Heart right ventricle (tissue), 16 donors: ENCODE data around the gene MTFR1L. TPM values are rescaled to one million over a fixed set of nuclear protein-coding genes. Genes with fewer than 3 reads are reported as not detected.

Experiments
- ATAC-seq, 8 donors: fragments of 200-7000 bp; cut with Tn5 transposase; one replicate each; pipeline ENCODE4 v1.9.1; 2020; ENCODE audit warnings: mild to moderate bottlenecking in 8 of 8, moderate library complexity in 8 of 8, moderate number of reproducible peaks in 1 of 8
- DNase-seq, 2 donors: peaks; one replicate each; pipeline ENCODE4 v3.0.0-alpha.2; 2020
- H3K27ac ChIP-seq, 10 donors: fragments of 200-600 bp; sonication (generic) in 2 of 10; one replicate each; pipeline versions ENCODE4 v1.5.0 to v1.8.0; 2020 to 2022; ENCODE audit warnings: mild to moderate bottlenecking in 3 of 10
- H3K27me3 ChIP-seq, 7 donors: fragments of 200-600 bp; one replicate each; pipeline ENCODE4 v1.8.0; 2021 to 2022; ENCODE audit warnings: mild to moderate bottlenecking in 2 of 7
- H3K36me3 ChIP-seq, 9 donors: fragments of 200-600 bp; sonication (generic) in 1 of 9; one replicate each; pipeline versions ENCODE4 v1.5.0 to v1.8.0; 2020 to 2022; ENCODE audit warnings: mild to moderate bottlenecking in 2 of 9
- H3K4me1 ChIP-seq, 9 donors: fragments of 200-600 bp; sonication (generic) in 1 of 9; one replicate each; pipeline versions ENCODE4 v1.5.0 to v1.8.0; 2020 to 2022; ENCODE audit warnings: mild to moderate bottlenecking in 4 of 9
- H3K4me3 ChIP-seq, 10 donors: fragments of 200-600 bp; sonication (generic) in 2 of 10; one replicate each; pipeline versions ENCODE4 v1.5.0 to v1.8.0; 2020 to 2022; ENCODE audit warnings: mild to moderate bottlenecking in 7 of 10, moderate library complexity in 2 of 10
- H3K9me3 ChIP-seq, 11 donors: fragments of 200-600 bp in 10 of 11; sonication (generic) in 2 of 11; one replicate each; pipeline versions ENCODE4 v1.5.0 to v1.8.0; 2013 to 2022; ENCODE audit warnings: mild to moderate bottlenecking in 2 of 11, control low read depth in 1 of 11, moderate library complexity in 1 of 11
- CTCF ChIP-seq, 9 donors: fragments of 200-600 bp; sonication (generic) in 2 of 9; IDR thresholded peaks; one replicate each; pipeline versions ENCODE4 v1.5.0 to v1.8.0; 2021 to 2022; ENCODE audit warnings: antibody characterized with exemption in 9 of 9, mild to moderate bottlenecking in 5 of 9, moderate library complexity in 1 of 9
- WGBS, 2 donors: extraction: QIAGEN DNeasy Blood & Tissue Kit; methylation state at CpG; one replicate each; pipeline ENCODE4 v1.1.7; 2013; ENCODE audit warnings: inconsistent platforms in 1 of 2; 5-methylcytosine and 5-hydroxymethylcytosine counted together
- intact Hi-C, 10 donors: fragments of 100-400 bp; cut with DNase I; formaldehyde crosslinking; loops; one replicate each; pipeline versions ENCODE4 v1.11.1 to v1.14.2; 2022
- polyA plus RNA-seq, 2 donors: library from polyadenylated mRNA; stranded (reverse); fragments of 200-250 nt; gene quantifications; one replicate each; pipeline ENCODE4 v1.2.3, GENCODE V29; 2013
- total RNA-seq, 10 donors: library from RNA; stranded (reverse); fragmentation: NEBNext Ultra II Directional in 3 of 10; extraction: Animal tissue kit (Norgen Biotek cat#: 25700) in 3 of 10; gene quantifications; one replicate each; pipeline versions ENCODE4 v1.2.1 to v1.2.4, GENCODE V29; 2021 to 2023
- donor health status: Arrhythmogenic right ventricular cardiomyopathy.
- donor health status: ischemic (EF 13 %, LVEDD 7.1; RV severe dilation, severe dysfunction).
- donor health status: healthy with polysubstance abuse.
- donor health status: DM: no; HTN: yes; CAD: no.
- donor health status: DM: no; HTN: no; CAD: no.
- donor health status: ischemic (EF 25% LVEDD 6.9; RV normal size, moderate dysfunction).
- donor health status: ischemic (EF 25% LVEDD 5.7; RV mildly dilated, moderate dysfunction).
- donor health status: healthy.
- donor health status: DM: yes; HTN: yes; CAD: no.
- donor health status: Ischemic cardiomyopathy.
- donor health status: ischemic (EF 35%, LVEDD 5.7; RV mildly dilated, moderate dysfunction).
- donor health status: nonischemic (EF 11% LVEDD 7.7; RV severe dilation, severe dysfunction).
- donor health status: DM: yes; HTN: yes; CAD: no.
- donor health status: PGD.
- donor health status: ischemic (EF 29% LVEDD 5.4; RV normal size, mild dysfunction).
- donor health status: nonischemic (EF 23%, LVEDD 6.1; RV moderate dilation, normal function).

The MTFR1L gene
- total and polyA plus RNA-seq, 12 donors: 91.1 to 264 (median 223) TPM

DNA sequence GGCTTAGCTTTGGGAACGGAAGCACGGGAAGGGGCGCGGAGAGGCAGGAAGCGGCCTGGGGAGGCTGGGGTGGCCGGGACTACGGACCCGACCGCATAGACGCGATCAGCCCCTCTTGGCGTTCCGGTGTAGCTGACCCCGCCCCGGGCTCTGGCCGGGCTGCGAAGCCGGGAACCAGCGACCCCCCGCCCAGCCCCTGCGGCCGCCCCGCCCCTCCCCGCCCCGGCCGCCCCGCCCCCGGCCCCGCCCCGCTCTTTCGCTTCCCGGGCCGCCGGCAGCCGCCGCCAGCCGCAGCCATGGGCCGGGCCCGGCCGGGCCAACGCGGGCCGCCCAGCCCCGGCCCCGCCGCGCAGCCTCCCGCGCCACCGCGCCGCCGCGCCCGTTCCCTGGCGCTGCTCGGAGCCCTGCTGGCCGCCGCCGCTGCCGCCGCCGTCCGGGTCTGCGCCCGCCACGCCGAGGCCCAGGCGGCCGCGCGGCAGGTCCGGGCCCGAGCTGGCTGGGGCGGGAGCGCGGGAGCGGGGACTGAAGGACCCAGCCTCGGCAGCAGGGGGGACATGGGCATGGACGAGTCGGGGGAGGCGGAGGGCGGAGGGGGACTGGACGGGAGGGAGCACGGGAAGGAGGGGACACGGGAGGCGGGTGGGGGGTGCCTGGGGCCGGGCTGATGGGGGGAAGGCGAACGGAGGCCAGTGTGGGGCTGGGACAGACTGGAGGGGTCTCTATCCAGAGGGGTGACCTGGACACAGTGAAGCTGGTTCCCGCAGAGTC, 19.6 kb upstream of the MTFR1L start, which contains the start of gene SELENON:
SELENON (plus strand) TSS at position 259 of the 768 bp plus-strand sequence; CDS start at position 297, 38 bp downstream.
- peak; percentile 55 to 88 (median 79) for ATAC-seq
- 0 to 1% methylated on average over 50 to 89 of the region's 91 CpGs for WGBS, 2 donors
- H3K9me3 ChIP-seq: no peaks in the 10 kb centered on the region
- H3K4me1 ChIP-seq: peaks cover 28 to 79% (median 71%) of the 10 kb centered on the region in 9 donors
- peak within 1 kb of the TSS; percentile 83 to 95 (median 90) for H3K27ac ChIP-seq
- peak; percentile 84 to 85 for DNase-seq
- intact Hi-C loops: loop anchor here in 9 of 10 donors (2.0 to 10.0 kb wide), 11 partner anchors 53 to 298 kb away; no protein-coding TSS in a partner anchor
- peaks cover 0 to 25% (median 0%) of the 10 kb centered on the region in 9 donors for H3K36me3 ChIP-seq
- peak within 1 kb of the TSS; percentile 35 to 71 (median 65) for H3K4me3 ChIP-seq
- TF ChIP-seq CTCF (IDR thresholded peaks at IDR 0.05): no peak
- no peaks in the 10 kb centered on the region for H3K27me3 ChIP-seq

GRCh38 chr1:25800703-25801377, 18.9 kb upstream of the MTFR1L start:
- Histone ChIP-seq H3K27ac (peak overlapping the region; percentile 65 to 87 (median 82)), H3K4me1 (peaks cover 35 to 87% (median 78%) of the 10 kb centered on the region in 9 donors), H3K9me3 (no peaks in the 10 kb centered on the region), H3K36me3 (peaks cover 0 to 32% (median 0%) of the 10 kb centered on the region in 9 donors), H3K4me3 (peak overlapping the region; percentile 35 to 71 (median 65)), H3K27me3 (no peaks in the 10 kb centered on the region)
- ATAC-seq: peak in 6 of 8 donors; percentile 3 to 20 (median 6)
- 37 to 47% methylated on average over 15 of the region's 15 CpGs for WGBS, 2 donors
- TF ChIP-seq CTCF (IDR thresholded peaks at IDR 0.05): no peak
- intact Hi-C loops: loop anchor here in 1 of 10 donors (10.0 kb wide), 1 partner anchor 276 kb away; no protein-coding TSS in a partner anchor
- no peak for DNase-seq

DNA sequence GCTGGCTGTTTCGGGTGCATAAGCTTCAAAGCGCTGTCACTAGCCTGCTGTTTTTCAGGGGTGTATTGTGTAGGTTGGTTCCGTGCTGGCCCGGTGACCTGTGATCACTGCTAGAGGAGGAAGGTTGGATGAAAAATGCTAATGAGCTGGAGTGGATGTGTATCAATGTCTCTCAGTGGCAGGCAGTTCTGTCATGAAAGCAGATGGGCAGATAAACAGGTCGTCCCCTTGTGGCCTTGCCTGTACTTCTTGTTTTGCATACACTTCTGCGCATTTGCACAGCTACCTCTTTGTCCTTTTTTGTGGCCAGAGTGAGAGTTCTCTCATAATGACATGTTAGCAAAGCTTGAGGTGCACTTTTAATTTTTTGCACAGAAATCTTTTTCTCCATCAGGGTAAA, 16.8 kb upstream of the MTFR1L start:
- no peaks in the 10 kb centered on the region for H3K27me3 ChIP-seq
- TF ChIP-seq CTCF (IDR thresholded peaks at IDR 0.05): no peak
- 71 to 81% methylated on average over 6 of the region's 6 CpGs for WGBS, 2 donors
- no peak for DNase-seq
- ATAC-seq: no peak
- no peak overlapping the region for H3K4me3 ChIP-seq
- intact Hi-C loops: loop anchor here in 1 of 10 donors (10.0 kb wide), 1 partner anchor 278 kb away; no protein-coding TSS in a partner anchor
- H3K4me1 ChIP-seq: peaks cover 37 to 92% (median 83%) of the 10 kb centered on the region in 9 donors
- H3K36me3 ChIP-seq: peaks cover 0 to 50% (median 0%) of the 10 kb centered on the region in 9 donors
- no peaks in the 10 kb centered on the region for H3K9me3 ChIP-seq
- peak overlapping the region in 1 of 10 donors; percentile 9 for H3K27ac ChIP-seq

DNA sequence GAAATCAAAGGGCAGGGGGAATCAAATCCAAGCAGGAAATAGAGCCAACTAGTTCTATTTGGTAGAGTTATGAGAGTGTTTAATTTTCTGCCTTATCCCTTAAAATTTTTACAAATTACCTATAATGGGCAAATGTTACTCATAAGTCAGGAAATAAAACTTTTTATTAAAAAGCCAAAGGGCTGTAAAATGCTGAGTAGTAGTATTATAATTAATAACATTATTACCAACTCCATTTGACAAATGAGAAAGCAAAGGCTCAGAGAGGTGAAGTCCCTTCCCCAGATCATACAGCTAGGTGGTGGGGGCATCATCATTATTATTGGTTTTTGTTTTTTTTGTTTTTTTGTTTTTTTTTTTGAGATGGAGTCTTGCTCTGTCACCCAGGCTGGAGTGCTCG, 16.4 kb upstream of the MTFR1L start:
- Histone ChIP-seq H3K36me3 (peaks cover 0 to 55% (median 0%) of the 10 kb centered on the region in 9 donors), H3K27ac (peak overlapping the region in 3 of 10 donors; percentile 9 to 80 (median 39)), H3K9me3 (no peaks in the 10 kb centered on the region), H3K4me1 (peaks cover 37 to 93% (median 83%) of the 10 kb centered on the region in 9 donors), H3K4me3 (no peak overlapping the region), H3K27me3 (no peaks in the 10 kb centered on the region)
- WGBS, 2 donors: 96 to 100% methylated on average over 1 of the region's 1 CpG
- DNase-seq (no peak), ATAC-seq (no peak)
- intact Hi-C loops: loop anchor here in 1 of 10 donors (10.0 kb wide), 1 partner anchor 279 kb away; no protein-coding TSS in a partner anchor
- no peak for TF ChIP-seq CTCF (IDR thresholded peaks at IDR 0.05)
